NCI-H524 treated with DMSO at 0.1 percent for 48 hours (cell line): Measurements from ENCODE around the gene ACTRT2.

ENCODE experiments used
- DNase-seq: peaks from one replicate; lab custom pipeline; 2025; lab: John Stamatoyannopoulos, UW

The ACTRT2 gene

DNA sequence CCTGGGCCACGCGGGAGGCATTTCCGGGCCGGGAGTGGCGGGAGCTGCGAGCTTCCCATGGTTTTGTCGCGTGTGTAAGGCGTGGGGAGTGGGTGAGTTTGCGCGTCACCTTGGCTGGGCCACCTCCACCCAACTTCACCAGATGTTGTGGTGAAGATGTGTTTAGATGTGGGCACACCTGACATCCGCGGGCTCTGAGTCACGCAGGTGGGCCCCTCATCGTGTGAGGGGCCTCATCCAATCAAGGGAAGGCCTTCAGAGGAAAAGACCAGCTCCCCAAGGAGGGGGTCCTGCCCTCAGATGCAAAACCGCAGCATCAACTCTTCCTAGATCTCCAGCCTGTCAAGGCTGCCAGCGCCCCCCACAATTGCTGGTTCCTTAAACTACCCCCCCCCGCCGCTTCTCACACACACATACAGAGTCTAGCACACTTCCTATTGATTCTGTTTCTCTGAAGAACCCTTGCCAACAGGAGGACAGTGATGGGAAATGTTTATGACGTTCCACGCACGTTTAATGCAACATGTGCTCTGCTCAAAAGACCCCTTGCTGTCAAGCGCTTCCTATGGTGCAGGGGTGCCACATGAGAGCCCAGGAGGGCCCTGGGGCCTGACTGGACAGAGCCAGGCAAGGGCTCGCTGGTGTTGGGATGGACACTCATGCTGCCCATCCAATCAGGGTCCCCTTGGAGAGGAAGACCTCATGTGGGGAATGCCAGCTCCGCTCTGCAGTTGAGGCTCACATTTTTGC is 11.9 kb downstream of the ACTRT2 start:
- DNase-seq = no peak

GRCh38 chr1:3033790-3034090 is 12.5 kb downstream of the ACTRT2 start:
- no peak for DNase-seq

- DNase-seq = no peak
Measured at GRCh38 chr1:3034162-3034561, 12.9 kb downstream of the ACTRT2 start.

- no peak for DNase-seq
Measured at GRCh38 chr1:3034728-3035562, 13.7 kb downstream of the ACTRT2 start.

DNA sequence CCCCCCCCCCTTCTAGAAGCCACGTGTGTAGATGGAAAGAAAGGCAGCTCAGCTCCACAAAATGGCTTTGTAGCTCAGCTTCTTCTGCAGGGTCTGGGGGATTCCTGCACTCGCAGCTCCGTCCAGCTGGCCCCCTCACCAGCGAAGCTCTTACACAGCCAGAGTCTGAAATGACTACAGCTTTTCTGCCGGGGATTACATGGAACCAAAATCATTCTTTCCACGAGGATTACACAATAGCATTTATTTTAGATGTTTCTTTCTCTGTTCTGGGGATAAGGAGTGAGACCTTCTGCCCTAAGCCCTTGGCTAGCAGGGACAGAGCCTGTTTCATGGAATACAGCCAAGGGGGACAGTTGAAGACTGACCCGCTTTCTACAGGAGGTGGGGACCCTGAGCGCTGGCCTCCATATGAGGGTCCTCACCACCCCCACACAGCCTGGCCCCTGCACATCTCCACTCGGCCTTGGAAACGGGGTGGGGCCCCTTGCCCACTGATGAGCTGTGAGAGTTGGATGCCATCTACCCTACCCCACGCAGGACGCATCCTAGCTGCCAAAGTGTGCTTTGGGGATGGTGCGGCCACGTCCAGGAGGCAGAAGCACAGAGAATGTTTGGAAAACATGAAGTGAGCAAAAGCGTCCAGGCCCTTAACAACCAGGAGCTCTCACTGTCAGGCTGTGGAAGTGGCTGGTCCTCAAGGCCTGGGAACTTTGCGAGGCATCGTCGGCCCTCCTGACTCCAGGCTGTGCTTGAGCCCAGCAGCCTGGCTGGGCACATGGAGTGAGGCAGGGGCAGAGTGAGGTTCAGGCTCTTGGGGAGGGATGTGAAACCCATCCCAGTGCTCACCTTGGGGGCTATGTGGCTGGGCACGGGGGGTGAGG is 14.5 kb downstream of the ACTRT2 start:
- DNase-seq = no peak

GRCh38 chr1:3036447-3037280 is 15.4 kb downstream of the ACTRT2 start:
- no peak for DNase-seq

- DNase-seq = no peak
Measured at GRCh38 chr1:3037281-3038040, 16.2 kb downstream of the ACTRT2 start.

- no peak for DNase-seq
Measured at GRCh38 chr1:3038113-3038551, 16.9 kb downstream of the ACTRT2 start.

- DNase-seq = no peak
Measured at GRCh38 chr1:3038571-3039181, 17.4 kb downstream of the ACTRT2 start.

DNA sequence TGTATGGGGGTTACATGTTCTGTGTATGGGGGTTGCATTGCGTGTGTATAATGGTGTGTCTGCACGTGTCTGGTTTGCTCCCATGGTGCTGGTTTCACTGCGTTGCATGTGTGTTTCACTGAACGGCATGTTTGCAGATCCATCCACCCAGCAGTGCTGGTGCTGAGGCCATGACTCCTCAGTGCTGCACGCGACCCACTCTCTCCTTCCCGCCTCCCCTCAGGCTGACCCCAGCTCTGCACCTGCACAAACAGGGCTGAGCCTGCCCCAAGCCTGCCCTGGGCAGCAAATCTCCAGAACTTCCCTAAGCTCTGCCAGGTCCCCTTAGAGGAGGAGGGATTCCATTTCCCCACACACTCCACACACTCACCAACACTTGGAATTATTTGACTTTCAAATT is 18.7 kb downstream of the ACTRT2 start:
- DNase-seq = no peak

DNA sequence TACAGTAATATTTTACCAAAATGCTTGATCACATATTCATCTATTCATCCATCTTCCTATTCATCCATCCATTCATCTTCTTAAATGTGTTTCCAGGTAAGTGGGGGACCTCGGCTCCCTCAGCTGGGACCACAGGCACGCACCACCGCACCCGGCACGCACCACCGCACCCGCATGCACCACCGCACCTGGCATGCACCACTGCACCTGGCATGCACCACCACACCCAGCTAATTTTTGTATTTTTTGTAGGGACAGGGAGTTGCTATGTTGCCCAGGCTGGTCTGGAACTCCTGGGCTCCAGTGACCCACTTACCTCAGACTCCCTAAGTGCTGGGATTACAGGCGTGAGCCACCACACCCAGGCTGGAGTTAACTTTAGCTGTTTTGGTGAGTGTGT is 21.2 kb downstream of the ACTRT2 start:
- DNase-seq = no peak

- no peak for DNase-seq
Measured at GRCh38 chr1:3049164-3049563, 27.9 kb downstream of the ACTRT2 start.

- no peak for DNase-seq
Measured at GRCh38 chr1:3049905-3050304, 28.6 kb downstream of the ACTRT2 start.

- DNase-seq = no peak
Measured at GRCh38 chr1:3050603-3051002, 29.3 kb downstream of the ACTRT2 start.

DNA sequence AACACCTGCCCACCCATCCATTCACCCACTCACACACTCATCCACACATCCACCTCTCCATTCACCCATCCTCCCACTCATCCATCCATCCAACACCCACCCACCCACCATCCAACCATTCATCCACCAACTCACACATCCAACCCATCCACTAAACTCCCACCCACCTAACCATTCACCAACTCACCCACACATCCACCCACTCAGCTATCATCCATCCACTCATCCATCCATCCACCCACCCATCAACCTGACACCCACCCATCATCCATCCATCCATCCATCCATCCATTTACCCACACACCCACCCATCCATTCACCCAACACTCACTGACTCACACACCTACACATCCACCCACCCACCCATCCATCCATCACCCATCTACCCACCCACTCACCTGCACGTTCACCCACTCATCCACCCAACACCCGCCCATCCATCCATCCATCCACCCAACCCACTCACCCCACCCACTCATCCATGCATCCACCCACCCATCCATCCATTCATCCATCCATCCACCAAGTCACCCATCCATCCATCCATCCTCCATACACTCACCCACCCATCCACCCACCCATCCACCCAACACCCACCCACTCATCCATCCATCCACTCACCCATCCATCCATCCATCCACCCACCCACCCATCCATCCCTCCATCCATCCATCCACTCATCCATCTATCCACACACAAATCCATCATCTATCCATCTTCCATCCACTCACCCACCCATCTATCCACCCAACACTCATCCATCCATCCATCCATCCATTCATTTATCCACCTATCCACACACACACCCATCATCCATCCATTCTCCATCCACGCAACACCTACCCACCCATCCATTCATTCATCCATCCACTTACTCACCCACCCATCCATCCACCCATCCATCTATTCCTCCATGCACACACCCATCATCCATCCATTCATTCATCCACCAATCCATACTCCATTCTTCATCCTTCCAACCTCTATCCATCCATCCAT is 30.3 kb downstream of the ACTRT2 start:
- DNase-seq = no peak

- DNase-seq = no peak
Measured at GRCh38 chr1:3052501-3052900, 31.2 kb downstream of the ACTRT2 start.

DNA sequence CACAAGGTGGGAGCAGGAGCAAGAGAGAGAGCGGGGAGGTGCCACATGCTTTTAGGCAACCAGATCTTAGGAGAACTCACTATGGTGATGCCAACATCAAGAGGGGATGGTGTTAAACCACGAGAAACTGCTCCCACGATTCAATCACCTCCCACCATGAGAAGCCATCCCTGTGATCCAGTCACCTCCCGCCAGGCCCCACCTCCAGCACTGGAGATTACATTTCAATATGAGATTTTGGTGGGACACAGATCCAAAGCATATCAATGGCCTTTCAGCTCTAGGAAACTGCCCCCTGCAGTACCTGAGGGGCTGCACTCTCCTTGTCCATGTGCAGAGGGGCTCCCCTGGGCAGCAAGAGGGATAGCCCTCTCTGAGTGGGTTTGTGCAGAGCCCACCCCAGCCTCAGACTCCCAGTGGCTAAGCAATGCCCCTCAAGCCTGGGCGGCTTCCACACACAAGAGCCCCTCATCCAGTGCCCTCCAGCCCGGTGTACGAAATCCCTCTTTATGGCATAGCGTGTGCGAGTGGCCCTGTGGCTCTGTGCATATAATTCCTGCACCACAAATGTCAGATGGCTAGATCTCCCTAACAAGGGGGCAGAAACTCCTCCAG is 32.2 kb downstream of the ACTRT2 start:
- DNase-seq = no peak

DNA sequence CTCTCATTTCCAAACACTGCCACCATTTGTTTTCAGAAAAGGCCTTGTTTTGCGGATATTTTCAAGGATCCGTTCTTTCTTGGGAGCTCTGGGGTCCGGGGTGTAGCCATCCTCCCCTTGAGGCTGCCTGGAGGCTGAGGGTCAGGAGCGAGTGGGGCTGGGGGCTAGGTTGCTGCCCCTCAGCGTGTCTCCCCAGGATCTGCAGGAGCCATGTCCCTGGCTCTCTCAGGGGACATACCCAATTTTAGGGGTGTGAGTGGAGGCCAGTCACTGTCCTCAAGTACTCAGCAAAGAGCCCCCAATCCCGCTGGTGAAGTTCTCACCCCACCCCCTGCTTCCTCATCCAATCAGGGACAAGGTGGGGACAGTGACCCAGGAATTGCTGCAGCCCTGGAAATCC is 32.7 kb downstream of the ACTRT2 start:
- no peak for DNase-seq

DNA sequence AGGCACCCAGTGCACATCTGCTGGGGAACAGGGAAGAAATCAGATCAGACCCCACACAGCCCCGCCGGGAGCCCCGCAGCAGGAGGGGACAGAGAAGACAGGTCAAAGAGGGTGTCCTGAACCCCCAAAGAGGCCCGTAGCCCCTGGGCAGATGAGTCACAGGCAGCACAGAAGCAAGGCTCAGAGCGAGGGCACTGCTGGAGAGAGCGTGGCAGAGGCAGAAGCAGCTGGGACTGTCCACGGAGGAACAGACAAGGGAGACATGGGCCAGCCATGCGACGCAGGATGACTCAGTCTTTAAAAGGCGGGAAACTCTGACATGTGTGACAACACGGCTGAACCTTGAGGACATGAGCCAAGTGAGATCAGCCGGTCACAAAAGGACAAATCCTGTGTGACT is 33.2 kb downstream of the ACTRT2 start:
- DNase-seq = no peak
